ENCODE data around the gene PPP2R2B. TPM values are rescaled to one million over a fixed set of nuclear protein-coding genes. Genes with fewer than 3 reads are reported as not detected.

PPP2R2B gene
- total RNA-seq, 1 donor = 5.4 TPM

- no peaks in the 10 kb centered on the region for H3K9me3 ChIP-seq (ENCODE audit: low read depth, low read length)
- no peak overlapping the region for H3K4me3 ChIP-seq (ENCODE audit: low read length)
- H3K4me1 ChIP-seq (ENCODE audit: insufficient read depth, low read length) = no peaks in the 10 kb centered on the region
- no peaks in the 10 kb centered on the region for H3K27me3 ChIP-seq (ENCODE audit: insufficient read depth, low read length)
These were observed 84.8 kb downstream of the PPP2R2B start for GRCh38 chr5:146793709-146794108.

GRCh38 chr5:146791471-146791870, 87.1 kb downstream of the PPP2R2B start:
- no peaks in the 10 kb centered on the region for H3K4me1 ChIP-seq (ENCODE audit: insufficient read depth, low read length)
- no peak overlapping the region for H3K4me3 ChIP-seq (ENCODE audit: low read length)
- H3K27me3 ChIP-seq (ENCODE audit: insufficient read depth, low read length) = no peaks in the 10 kb centered on the region
- H3K9me3 ChIP-seq (ENCODE audit: low read depth, low read length) = no peaks in the 10 kb centered on the region

DNA sequence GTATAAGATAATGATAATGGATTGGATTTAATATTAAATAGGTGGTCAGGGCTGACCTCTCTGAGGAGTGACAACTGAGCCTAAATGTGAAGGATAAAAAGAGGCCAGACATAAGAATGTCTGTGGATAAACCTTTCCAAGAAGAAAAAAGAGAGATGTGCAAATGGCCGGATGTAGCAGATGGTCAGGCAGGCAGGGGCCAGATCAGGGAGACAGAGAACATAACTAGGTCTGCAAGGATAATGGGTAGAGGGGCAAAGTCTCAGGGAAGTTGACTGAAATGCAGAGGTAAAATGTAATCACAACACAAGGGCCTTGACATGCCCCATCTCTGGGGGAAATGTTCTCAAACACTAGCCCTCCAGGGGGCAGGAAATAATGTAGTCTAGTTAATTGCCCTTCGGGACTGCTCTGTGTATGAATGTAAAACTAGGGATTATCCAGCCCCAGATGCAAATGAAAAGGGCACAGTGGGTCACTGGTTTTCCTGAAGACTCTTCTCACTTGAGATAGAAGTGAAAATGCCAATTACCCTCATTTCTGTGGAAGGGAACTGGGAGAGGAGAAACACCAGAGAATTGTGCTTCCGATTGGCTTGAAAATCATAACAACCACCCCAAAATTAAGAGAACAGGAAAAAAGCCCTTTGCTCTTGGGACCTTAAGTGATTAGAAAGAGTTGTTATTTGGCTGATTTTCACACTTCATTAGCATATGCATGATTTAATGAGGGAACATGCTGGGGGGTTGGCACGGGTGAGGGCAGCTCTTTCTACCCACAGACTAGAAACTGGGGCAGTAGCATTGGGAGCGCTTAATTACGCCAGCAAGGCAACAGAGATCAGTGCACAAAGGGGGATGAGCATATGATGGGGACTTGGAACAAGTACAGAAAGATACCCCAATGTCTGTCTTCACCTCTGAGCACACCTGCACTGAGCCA, 88.6 kb downstream of the PPP2R2B start:
- Histone ChIP-seq H3K9me3 (ENCODE audit: low read depth, low read length) (no peaks in the 10 kb centered on the region), H3K4me1 (ENCODE audit: insufficient read depth, low read length) (peaks cover 3% of the 10 kb centered on the region), H3K27me3 (ENCODE audit: insufficient read depth, low read length) (no peaks in the 10 kb centered on the region), H3K4me3 (ENCODE audit: low read length) (no peak overlapping the region)

DNA sequence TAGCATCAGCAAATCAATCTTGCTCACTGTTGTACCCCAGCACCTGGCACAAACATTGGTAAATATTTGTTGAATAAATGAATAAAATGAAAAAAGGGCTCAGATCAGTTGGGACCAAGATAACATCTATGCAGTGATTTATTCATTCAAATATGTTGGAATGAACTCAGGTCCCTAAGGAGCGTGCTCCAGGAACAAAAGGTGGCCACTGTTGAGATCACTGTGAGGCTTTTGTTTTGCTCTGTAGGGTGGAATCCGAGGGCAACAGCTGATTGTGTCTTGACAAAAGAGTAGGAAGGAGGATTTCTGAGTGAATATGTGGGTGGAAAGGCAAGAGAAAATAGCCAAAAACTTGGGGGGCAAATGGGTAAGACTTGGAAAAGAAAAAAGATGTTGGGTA, 89.7 kb downstream of the PPP2R2B start:
- H3K9me3 ChIP-seq (ENCODE audit: low read depth, low read length) = no peaks in the 10 kb centered on the region
- H3K27me3 ChIP-seq (ENCODE audit: insufficient read depth, low read length) = no peaks in the 10 kb centered on the region

DNA sequence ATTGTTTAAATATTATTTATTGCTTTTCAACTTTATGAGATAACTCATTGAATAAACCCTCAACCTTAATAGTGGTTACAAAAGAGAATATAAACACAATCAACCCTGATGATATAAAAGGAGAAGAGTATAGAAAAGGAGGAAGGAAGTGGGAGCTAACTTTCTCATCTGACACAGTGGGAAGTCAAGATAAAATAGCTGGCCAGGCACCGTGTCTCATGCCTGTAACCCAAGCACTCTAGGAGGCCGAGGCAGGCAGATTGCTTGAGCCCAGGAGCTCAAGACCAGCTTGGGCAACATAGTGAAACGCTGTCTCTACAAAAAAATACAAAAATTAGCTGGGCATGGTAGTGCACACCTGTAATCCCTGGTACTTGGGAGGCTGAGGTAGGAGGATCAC, 93.5 kb downstream of the PPP2R2B start:
- no peak overlapping the region for H3K4me3 ChIP-seq (ENCODE audit: low read length)
- peaks cover 3% of the 10 kb centered on the region for H3K4me1 ChIP-seq (ENCODE audit: insufficient read depth, low read length)
- H3K9me3 ChIP-seq (ENCODE audit: low read depth, low read length) = no peaks in the 10 kb centered on the region
- no peaks in the 10 kb centered on the region for H3K27me3 ChIP-seq (ENCODE audit: insufficient read depth, low read length)

More for the DNA sequence above, 89.7 kb downstream of the PPP2R2B start:
- H3K4me1 ChIP-seq (ENCODE audit: insufficient read depth, low read length) = peaks cover 3% of the 10 kb centered on the region
- no peak overlapping the region for H3K4me3 ChIP-seq (ENCODE audit: low read length)

DNA sequence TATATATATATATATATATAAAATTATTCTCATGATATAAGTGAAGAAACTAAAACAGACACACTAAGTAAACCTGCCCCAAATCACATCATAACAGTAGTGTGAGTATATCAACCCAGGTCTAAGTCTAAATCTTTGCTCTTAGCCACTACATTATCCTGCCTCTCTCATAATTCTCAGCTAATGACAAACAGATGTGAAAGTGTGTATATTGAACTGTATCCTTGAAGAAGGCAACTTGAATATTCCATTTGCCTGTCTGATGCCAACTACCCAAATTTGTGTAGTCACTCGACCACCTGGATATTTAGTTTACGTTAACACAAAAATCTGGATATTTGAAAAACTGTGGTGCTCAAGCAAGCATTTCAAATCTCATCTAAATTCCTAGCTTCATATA, 97.4 kb downstream of the PPP2R2B start:
- Histone ChIP-seq H3K4me1 (ENCODE audit: insufficient read depth, low read length) (peaks cover 3% of the 10 kb centered on the region), H3K9me3 (ENCODE audit: low read depth, low read length) (no peaks in the 10 kb centered on the region), H3K27me3 (ENCODE audit: insufficient read depth, low read length) (no peaks in the 10 kb centered on the region), H3K4me3 (ENCODE audit: low read length) (no peak overlapping the region)

- Histone ChIP-seq H3K4me3 (ENCODE audit: low read length) (no peak overlapping the region), H3K27me3 (ENCODE audit: insufficient read depth, low read length) (no peaks in the 10 kb centered on the region), H3K4me1 (ENCODE audit: insufficient read depth, low read length) (no peaks in the 10 kb centered on the region), H3K9me3 (ENCODE audit: low read depth, low read length) (no peaks in the 10 kb centered on the region)
These were observed 99.2 kb downstream of the PPP2R2B start for GRCh38 chr5:146779211-146779869.

- Histone ChIP-seq H3K4me1 (ENCODE audit: insufficient read depth, low read length) (no peaks in the 10 kb centered on the region), H3K4me3 (ENCODE audit: low read length) (no peak overlapping the region), H3K27me3 (ENCODE audit: insufficient read depth, low read length) (no peaks in the 10 kb centered on the region), H3K9me3 (ENCODE audit: low read depth, low read length) (no peaks in the 10 kb centered on the region)
These were observed 99.8 kb downstream of the PPP2R2B start for GRCh38 chr5:146778795-146779194.

GRCh38 chr5:146778261-146778660, 100.3 kb downstream of the PPP2R2B start:
- no peaks in the 10 kb centered on the region for H3K9me3 ChIP-seq (ENCODE audit: low read depth, low read length)
- no peak overlapping the region for H3K4me3 ChIP-seq (ENCODE audit: low read length)
- H3K4me1 ChIP-seq (ENCODE audit: insufficient read depth, low read length) = no peaks in the 10 kb centered on the region
- no peaks in the 10 kb centered on the region for H3K27me3 ChIP-seq (ENCODE audit: insufficient read depth, low read length)

DNA sequence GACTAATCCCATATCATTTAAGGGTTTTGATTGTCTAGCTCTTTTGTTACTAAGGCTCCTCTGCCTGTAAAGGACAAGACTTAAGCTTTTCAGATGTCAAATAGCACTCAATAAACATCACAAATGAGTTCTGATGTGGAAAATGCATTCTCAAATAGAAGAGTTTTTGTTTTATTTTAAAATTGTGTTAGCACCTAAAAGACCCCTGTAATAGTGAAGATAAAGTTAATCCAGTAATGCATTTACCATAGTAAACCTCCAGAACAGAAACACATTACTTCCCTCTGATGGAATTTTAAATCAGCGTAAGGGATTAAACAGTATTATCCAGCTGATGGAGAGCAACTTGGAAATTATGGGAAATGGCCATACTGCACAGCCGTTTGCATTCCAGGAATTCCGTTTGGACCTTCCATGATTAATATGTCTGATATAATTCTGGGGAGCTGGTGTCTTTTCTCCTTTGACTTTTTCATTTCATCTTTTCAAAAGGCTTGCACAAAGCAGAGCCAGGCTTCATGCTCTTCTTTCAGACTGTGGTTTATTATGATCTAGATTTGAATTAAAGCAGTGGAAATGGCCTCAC, 105.6 kb downstream of the PPP2R2B start:
- no peaks in the 10 kb centered on the region for H3K9me3 ChIP-seq (ENCODE audit: low read depth, low read length)
- no peak overlapping the region for H3K4me3 ChIP-seq (ENCODE audit: low read length)
- no peaks in the 10 kb centered on the region for H3K27me3 ChIP-seq (ENCODE audit: insufficient read depth, low read length)
- H3K4me1 ChIP-seq (ENCODE audit: insufficient read depth, low read length) = no peaks in the 10 kb centered on the region

GRCh38 chr5:146770980-146771379, 107.6 kb downstream of the PPP2R2B start:
- H3K4me1 ChIP-seq (ENCODE audit: insufficient read depth, low read length) = no peaks in the 10 kb centered on the region
- no peaks in the 10 kb centered on the region for H3K27me3 ChIP-seq (ENCODE audit: insufficient read depth, low read length)
- no peaks in the 10 kb centered on the region for H3K9me3 ChIP-seq (ENCODE audit: low read depth, low read length)
- no peak overlapping the region for H3K4me3 ChIP-seq (ENCODE audit: low read length)

- H3K27me3 ChIP-seq (ENCODE audit: insufficient read depth, low read length) = no peaks in the 10 kb centered on the region
- H3K4me1 ChIP-seq (ENCODE audit: insufficient read depth, low read length) = no peaks in the 10 kb centered on the region
- no peaks in the 10 kb centered on the region for H3K9me3 ChIP-seq (ENCODE audit: low read depth, low read length)
- H3K4me3 ChIP-seq (ENCODE audit: low read length) = no peak overlapping the region
These were observed 108.0 kb downstream of the PPP2R2B start for GRCh38 chr5:146770546-146770945.

DNA sequence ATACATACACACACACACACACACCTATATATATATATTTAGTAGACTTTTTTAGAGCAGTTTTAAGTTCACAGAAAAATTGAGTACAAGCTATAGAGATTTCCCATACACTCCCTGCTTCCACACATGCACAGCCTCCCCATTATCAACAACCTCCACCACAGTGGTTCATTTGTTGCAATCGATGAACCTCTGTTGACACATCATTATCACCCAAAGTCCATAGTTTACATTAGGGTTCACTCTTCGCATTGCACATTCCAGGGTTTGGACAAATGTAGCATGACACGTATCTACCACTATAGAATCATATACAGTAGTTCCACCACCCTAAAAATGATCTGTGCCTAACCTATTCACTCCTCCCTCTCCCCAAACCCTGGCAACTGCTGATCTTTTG, 111.0 kb downstream of the PPP2R2B start:
- H3K9me3 ChIP-seq (ENCODE audit: low read depth, low read length) = no peaks in the 10 kb centered on the region
- no peak overlapping the region for H3K4me3 ChIP-seq (ENCODE audit: low read length)
- H3K4me1 ChIP-seq (ENCODE audit: insufficient read depth, low read length) = no peaks in the 10 kb centered on the region
- no peaks in the 10 kb centered on the region for H3K27me3 ChIP-seq (ENCODE audit: insufficient read depth, low read length)

DNA sequence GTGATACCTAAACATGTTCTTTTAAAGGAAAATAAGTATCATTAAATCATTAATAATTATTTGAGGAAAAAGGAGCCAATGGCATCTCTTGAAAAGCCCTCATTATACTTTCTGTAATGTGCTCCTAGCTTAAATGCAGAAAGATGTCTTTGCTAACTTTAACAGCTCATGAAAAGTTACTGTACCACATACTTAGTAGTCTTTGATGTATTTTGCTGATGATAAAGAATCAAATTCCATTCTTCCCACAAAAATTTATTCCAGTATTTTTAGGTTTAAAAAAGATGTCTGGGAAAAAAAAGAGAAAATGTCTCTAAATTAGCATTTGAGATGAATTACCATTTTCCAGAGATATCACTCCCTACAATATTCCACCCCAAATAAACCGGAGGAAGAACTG, 112.5 kb downstream of the PPP2R2B start:
- Histone ChIP-seq H3K27me3 (ENCODE audit: insufficient read depth, low read length) (no peaks in the 10 kb centered on the region), H3K4me1 (ENCODE audit: insufficient read depth, low read length) (no peaks in the 10 kb centered on the region), H3K9me3 (ENCODE audit: low read depth, low read length) (no peaks in the 10 kb centered on the region), H3K4me3 (ENCODE audit: low read length) (no peak overlapping the region)

DNA sequence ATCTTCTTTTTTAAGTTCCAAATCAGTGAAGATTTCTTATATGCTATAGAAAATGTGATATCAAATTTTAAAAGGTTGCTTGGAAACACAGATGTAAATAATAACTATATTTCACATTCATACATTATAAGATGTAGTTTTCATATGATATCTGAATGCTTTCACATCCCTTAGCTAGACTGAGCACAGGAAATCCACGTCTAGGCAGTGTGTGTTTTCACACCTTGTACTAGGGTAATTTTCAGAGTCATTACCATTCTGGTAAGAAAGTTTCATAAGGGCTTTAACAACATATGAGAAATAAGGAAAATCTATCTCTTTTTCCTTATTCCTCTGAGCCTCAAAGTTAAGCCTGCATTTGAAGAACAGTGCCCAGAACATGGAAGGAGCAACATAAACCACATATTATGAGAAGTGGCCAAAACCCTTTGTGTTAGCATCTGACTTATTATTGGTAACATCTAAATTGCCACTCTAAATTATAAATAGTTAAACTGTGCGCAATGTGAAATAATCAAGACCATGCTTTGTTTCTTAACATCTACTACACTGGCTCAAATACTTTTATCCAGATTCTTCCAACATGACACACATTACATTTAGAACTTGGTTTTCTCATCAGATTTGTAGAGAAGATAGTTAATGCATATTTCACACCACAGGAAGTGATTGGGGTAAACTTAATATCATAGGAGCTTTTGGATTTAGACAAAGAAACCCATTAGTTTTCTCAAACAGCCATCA, 113.3 kb downstream of the PPP2R2B start:
- H3K4me3 ChIP-seq (ENCODE audit: low read length) = no peak overlapping the region

More for the DNA sequence above, 113.3 kb downstream of the PPP2R2B start:
- Histone ChIP-seq H3K4me1 (ENCODE audit: insufficient read depth, low read length) (no peaks in the 10 kb centered on the region), H3K9me3 (ENCODE audit: low read depth, low read length) (no peaks in the 10 kb centered on the region), H3K27me3 (ENCODE audit: insufficient read depth, low read length) (no peaks in the 10 kb centered on the region)
